Activated T-helper 17 cell treated with anti-CD3 and anti-CD28 coated beads, Interleukin-2, amount 50 U/mL, for 72 hours (primary cell): Measurements from ENCODE around the gene UBA7. TPM values are rescaled to one million over a fixed set of nuclear protein-coding genes. Genes with fewer than 3 reads are reported as not detected.

Source experiments
- ATAC-seq: fragments of 150-1000 bp; cut with Tn5 transposase; replicated peaks from 2 replicates; pipeline ENCODE4 v1.10.0; 2021; ENCODE audit warnings: mild to moderate bottlenecking, moderate library complexity
- H3K27ac Mint-ChIP-seq: one replicate; pipeline ENCODE4 v1.8.0; 2022; ENCODE audit warnings: mixed read lengths
- H3K27me3 Mint-ChIP-seq: one replicate; pipeline ENCODE4 v1.8.0; 2022; ENCODE audit warnings: mixed read lengths
- H3K36me3 Mint-ChIP-seq: one replicate; pipeline ENCODE4 v1.8.0; 2022; ENCODE audit warnings: low read depth, mild to moderate bottlenecking, mixed read lengths
- H3K4me1 Mint-ChIP-seq: one replicate; pipeline ENCODE4 v1.8.0; 2022; ENCODE audit warnings: mixed read lengths
- H3K4me3 Mint-ChIP-seq: one replicate; pipeline ENCODE4 v1.8.0; 2022; ENCODE audit warnings: mild to moderate bottlenecking, mixed read lengths
- H3K9me3 Mint-ChIP-seq: one replicate; pipeline ENCODE4 v1.8.0; 2022; ENCODE audit warnings: mixed read lengths
- total RNA-seq, 2 donors: library from RNA; stranded (reverse); gene quantifications; one replicate each; pipeline ENCODE4 v1.2.3, GENCODE V29; 2022

Gene UBA7
- 10 to 100 TPM; 68.6 to 94.2 TPM for total RNA-seq

DNA sequence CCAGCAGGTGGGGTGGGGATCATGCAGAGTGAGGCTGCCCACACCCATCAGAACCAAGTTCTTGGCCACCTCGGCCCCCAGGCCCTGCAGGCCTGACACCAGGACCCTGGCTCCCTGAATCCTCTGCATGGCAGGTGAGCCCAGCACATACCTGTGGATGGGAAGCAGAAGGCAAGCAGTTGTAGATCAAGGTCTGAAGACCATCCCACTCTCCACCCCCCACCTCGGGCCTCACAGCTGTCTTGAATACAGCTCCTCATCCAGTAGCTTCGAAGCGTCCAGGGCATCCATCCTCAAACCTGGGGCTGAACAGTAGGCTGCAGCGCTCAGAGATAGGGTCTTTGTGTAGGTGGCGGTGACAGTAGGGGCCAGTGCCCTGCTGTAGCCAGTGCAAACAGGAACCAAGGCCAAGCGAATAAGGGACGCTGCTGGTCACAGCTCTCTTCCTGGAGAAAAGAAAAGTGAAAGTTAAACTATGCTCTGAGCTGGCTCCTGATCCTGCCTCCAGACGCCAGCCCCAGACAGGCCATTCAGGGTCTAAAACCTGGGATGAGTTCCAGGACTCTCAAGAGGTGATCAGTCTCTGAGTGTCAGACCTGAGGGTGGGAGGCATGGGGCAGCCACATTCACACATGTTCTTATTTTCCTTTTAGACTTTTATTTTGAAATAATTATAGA is at the start of gene UBA7:
Gene UBA7 (minus strand): TSS at position 457 of the 678 bp plus-strand sequence. CDS start 166 bp downstream, at position 291.
- Mint-ChIP-seq H3K9me3 (no peaks in the 10 kb centered on the region), H3K4me1 (no peaks in the 10 kb centered on the region), H3K36me3 (no peaks in the 10 kb centered on the region), H3K4me3 (peak within 1 kb of the TSS; percentile 90), H3K27ac (peak within 1 kb of the TSS; percentile 96), H3K27me3 (no peaks in the 10 kb centered on the region)
- ATAC-seq = peak; percentile 90

- H3K9me3 Mint-ChIP-seq = no peaks in the 10 kb centered on the region
- no peak for ATAC-seq
- H3K4me1 Mint-ChIP-seq = no peaks in the 10 kb centered on the region
- no peaks in the 10 kb centered on the region for H3K36me3 Mint-ChIP-seq
- H3K27me3 Mint-ChIP-seq = peaks cover 9% of the 10 kb centered on the region
- H3K27ac Mint-ChIP-seq = no peak overlapping the region
- H3K4me3 Mint-ChIP-seq = no peak overlapping the region
These were observed 46.0 kb upstream of the UBA7 start for GRCh38 chr3:49859576-49860305.

GRCh38 chr3:49856181-49857005 is 42.6 kb upstream of the UBA7 start, which contains the start of gene TRAIP:
Gene TRAIP, minus strand, starts transcription at chr3:49856564. Its CDS starts 111 bp downstream, at chr3:49856453.
- Mint-ChIP-seq H3K4me1 (no peaks in the 10 kb centered on the region), H3K27ac (peak within 1 kb of the TSS; percentile 87), H3K4me3 (peak within 1 kb of the TSS; percentile 96), H3K27me3 (no peaks in the 10 kb centered on the region), H3K9me3 (no peaks in the 10 kb centered on the region), H3K36me3 (no peaks in the 10 kb centered on the region)
- ATAC-seq = peak; percentile 100

- Mint-ChIP-seq H3K36me3 (no peaks in the 10 kb centered on the region), H3K4me1 (no peaks in the 10 kb centered on the region), H3K27me3 (no peaks in the 10 kb centered on the region), H3K4me3 (peak overlapping the region; percentile 96), H3K9me3 (no peaks in the 10 kb centered on the region), H3K27ac (peak overlapping the region; percentile 87)
- ATAC-seq = no peak
These were observed 41.9 kb upstream of the UBA7 start for GRCh38 chr3:49855662-49856061.

GRCh38 chr3:49845694-49846093 is 31.9 kb upstream of the UBA7 start:
- H3K9me3 Mint-ChIP-seq = no peaks in the 10 kb centered on the region
- H3K4me1 Mint-ChIP-seq = no peaks in the 10 kb centered on the region
- no peaks in the 10 kb centered on the region for H3K27me3 Mint-ChIP-seq
- ATAC-seq = no peak
- no peak overlapping the region for H3K27ac Mint-ChIP-seq
- H3K4me3 Mint-ChIP-seq = no peak overlapping the region
- peaks cover 5% of the 10 kb centered on the region for H3K36me3 Mint-ChIP-seq

DNA sequence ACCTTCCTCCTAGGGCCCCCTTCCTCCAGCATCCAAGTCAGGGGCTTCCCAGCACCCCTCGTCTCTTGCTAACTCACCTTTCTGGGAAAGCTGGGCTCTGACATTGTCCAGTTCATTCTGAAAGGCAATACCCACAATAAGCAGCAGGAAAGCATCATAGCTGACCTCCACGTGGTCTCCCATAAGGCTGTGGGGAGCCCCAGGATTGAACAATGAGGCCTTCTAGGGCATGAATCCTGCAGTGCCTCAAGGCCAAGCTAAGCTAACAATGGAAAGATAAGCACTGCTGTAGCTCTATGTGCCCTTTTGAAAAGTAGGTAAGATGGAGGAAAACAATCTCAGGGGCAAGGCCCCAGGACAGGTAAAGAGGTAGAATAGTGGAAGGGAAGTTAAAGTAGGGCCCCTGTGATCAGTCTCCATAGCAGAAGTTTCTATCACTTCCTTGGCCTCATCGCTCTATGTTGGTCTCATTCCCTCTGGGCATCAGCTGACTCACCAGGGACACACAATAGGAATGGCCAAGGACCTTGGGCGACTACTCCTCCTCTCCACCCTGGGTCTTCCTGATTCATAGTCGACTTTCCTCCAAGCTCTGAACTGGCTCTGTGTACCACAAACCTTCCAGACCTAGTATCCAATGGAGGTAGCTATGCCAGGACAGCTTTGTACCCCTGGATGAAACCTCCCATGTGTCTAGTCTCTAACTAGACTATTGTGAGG is 30.9 kb upstream of the UBA7 start:
- no peak overlapping the region for H3K27ac Mint-ChIP-seq
- H3K9me3 Mint-ChIP-seq = no peaks in the 10 kb centered on the region
- no peak overlapping the region for H3K4me3 Mint-ChIP-seq
- no peaks in the 10 kb centered on the region for H3K27me3 Mint-ChIP-seq
- H3K36me3 Mint-ChIP-seq = peaks cover 5% of the 10 kb centered on the region
- ATAC-seq = no peak
- H3K4me1 Mint-ChIP-seq = no peaks in the 10 kb centered on the region

DNA sequence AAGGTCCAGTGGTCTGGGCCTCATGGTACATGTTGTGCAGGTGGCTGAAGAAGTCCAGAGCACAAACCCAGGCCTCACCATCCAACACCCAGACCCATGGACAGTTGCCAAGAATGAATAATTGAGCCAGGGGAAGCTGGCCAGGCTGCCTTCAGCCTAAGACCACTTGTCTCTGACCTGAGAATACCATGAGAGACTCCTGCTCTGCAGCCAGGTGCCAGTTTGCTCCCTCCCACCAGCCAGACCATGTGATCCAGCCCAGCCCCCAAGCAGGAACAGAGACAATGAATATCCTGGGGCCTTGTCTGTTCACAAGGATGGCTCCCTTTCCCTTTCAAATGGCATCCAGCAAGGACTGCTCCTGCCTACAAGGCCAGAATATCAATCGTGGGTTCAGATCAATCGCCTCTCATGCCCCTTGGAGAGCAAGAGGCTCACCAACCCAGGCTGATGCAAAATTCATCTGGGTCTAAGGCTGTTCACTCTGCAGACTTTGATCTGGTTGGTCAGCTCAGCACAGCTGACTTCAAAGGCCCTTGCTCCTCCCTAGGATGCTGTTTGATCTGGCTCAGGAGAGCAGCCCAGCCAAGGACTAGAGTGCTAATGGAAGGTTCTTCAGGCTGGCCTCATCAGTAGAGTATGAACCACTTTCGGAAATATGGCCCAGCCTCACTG is 29.2 kb upstream of the UBA7 start:
- no peak for ATAC-seq
- peaks cover 5% of the 10 kb centered on the region for H3K4me1 Mint-ChIP-seq
- H3K9me3 Mint-ChIP-seq = no peaks in the 10 kb centered on the region
- H3K4me3 Mint-ChIP-seq = no peak overlapping the region
- peaks cover 5% of the 10 kb centered on the region for H3K36me3 Mint-ChIP-seq
- peak overlapping the region; percentile 43 for H3K27ac Mint-ChIP-seq
- no peaks in the 10 kb centered on the region for H3K27me3 Mint-ChIP-seq

- H3K4me1 Mint-ChIP-seq = peaks cover 5% of the 10 kb centered on the region
- no peak overlapping the region for H3K27ac Mint-ChIP-seq
These were observed 28.1 kb upstream of the UBA7 start for GRCh38 chr3:49841806-49842205.

GRCh38 chr3:49841126-49841696 is 27.5 kb upstream of the UBA7 start:
- ATAC-seq = no peak
- no peaks in the 10 kb centered on the region for H3K36me3 Mint-ChIP-seq

More at GRCh38 chr3:49841806-49842205, 28.1 kb upstream of the UBA7 start:
- Mint-ChIP-seq H3K27me3 (no peaks in the 10 kb centered on the region), H3K36me3 (no peaks in the 10 kb centered on the region), H3K4me3 (no peak overlapping the region), H3K9me3 (no peaks in the 10 kb centered on the region)
- ATAC-seq = no peak

DNA sequence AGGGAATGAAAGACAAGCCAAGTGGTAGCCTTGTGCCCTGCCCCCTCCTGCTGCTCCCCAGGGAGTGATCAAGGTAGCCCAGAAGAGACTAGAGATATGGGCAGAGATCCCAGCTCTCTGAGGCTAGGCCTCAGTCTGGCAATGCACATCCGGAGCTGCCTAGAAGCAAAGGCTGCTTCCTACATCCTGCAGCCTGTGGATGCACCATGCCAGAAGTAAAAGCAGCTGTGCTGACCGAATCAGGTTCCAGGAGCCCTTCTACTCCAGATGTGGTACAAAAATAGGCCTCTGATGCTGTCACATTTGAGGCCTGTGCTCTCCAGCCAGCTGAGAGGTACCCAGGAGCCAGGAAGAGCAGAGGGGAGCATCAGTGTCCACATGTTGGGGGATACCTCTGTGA is 26.6 kb upstream of the UBA7 start:
- H3K9me3 Mint-ChIP-seq = no peaks in the 10 kb centered on the region
- H3K4me3 Mint-ChIP-seq = no peak overlapping the region
- H3K4me1 Mint-ChIP-seq = peaks cover 5% of the 10 kb centered on the region
- no peaks in the 10 kb centered on the region for H3K36me3 Mint-ChIP-seq
- H3K27me3 Mint-ChIP-seq = no peaks in the 10 kb centered on the region
- ATAC-seq = no peak
- no peak overlapping the region for H3K27ac Mint-ChIP-seq

More at GRCh38 chr3:49841126-49841696, 27.5 kb upstream of the UBA7 start:
- Mint-ChIP-seq H3K27me3 (no peaks in the 10 kb centered on the region), H3K4me3 (no peak overlapping the region), H3K27ac (no peak overlapping the region), H3K9me3 (no peaks in the 10 kb centered on the region), H3K4me1 (peaks cover 5% of the 10 kb centered on the region)

DNA sequence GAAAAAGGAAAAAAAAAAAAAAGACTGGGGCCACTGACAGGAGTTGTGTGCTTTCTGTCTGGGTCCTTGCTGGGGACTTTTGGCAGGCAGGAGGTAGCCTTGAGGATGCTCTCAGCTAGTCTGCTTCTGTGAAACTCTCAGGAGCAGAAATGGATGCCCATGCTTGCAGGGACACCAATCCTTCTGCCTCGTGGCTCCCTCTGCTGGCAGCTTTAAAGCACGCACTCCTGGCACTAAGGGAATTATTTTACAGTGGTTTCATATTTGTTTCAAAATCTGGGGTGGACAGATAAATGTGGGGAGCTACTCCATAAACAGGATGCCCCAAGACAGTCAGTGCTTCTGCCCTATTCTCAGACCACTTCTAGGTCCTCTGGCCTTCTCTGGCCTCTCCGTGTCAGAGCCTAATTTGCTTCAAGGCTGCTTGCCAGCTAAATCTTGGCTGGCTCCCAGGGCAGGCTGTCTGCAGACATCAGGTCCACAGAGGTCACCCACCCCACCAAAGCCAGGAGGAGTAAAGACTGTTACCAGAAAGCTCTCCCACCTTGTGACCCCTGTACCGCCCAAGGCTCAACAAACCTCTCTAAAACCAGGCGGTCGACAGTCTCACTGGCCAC is 25.5 kb upstream of the UBA7 start:
- H3K27ac Mint-ChIP-seq = no peak overlapping the region
- peak; percentile 85 for ATAC-seq
- H3K9me3 Mint-ChIP-seq = no peaks in the 10 kb centered on the region
- no peaks in the 10 kb centered on the region for H3K36me3 Mint-ChIP-seq
- no peaks in the 10 kb centered on the region for H3K27me3 Mint-ChIP-seq
- H3K4me1 Mint-ChIP-seq = peaks cover 5% of the 10 kb centered on the region
- H3K4me3 Mint-ChIP-seq = no peak overlapping the region

DNA sequence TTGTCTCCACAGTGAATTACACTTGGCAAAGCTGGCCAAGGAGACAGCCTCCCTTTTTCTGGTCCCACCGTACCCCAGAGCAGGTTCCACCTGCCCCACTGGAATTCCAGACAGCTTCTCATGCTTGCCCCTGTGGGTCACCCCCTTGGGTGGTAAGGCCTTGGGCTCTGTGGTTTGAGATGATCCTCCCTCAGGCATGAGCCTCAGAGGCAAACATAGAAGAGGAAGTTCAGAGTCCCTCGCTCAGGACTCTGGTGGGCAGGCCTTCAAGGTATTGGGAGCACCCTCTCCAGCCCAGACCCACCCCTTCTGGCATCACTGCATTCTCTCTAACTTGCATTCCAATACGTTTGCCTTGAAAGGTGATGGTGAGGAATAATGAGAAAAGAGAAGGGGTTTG is 17.6 kb upstream of the UBA7 start:
- Mint-ChIP-seq H3K4me3 (no peak overlapping the region), H3K27me3 (no peaks in the 10 kb centered on the region), H3K36me3 (peaks cover 7% of the 10 kb centered on the region), H3K9me3 (no peaks in the 10 kb centered on the region), H3K4me1 (no peaks in the 10 kb centered on the region), H3K27ac (no peak overlapping the region)
- no peak for ATAC-seq

- H3K4me1 Mint-ChIP-seq = no peaks in the 10 kb centered on the region
These were observed 12.3 kb upstream of the UBA7 start for GRCh38 chr3:49826016-49826415.

More at GRCh38 chr3:49826016-49826415, 12.3 kb upstream of the UBA7 start:
- ATAC-seq = no peak
- no peak overlapping the region for H3K4me3 Mint-ChIP-seq
- no peak overlapping the region for H3K27ac Mint-ChIP-seq
- no peaks in the 10 kb centered on the region for H3K36me3 Mint-ChIP-seq
- no peaks in the 10 kb centered on the region for H3K9me3 Mint-ChIP-seq
- no peaks in the 10 kb centered on the region for H3K27me3 Mint-ChIP-seq
